H9 (cell line): ENCODE data around the gene CTNNA3. TPM values are rescaled to one million over a fixed set of nuclear protein-coding genes. Genes with fewer than 3 reads are reported as not detected.

Source experiments
- DNase-seq: peaks from one replicate; pipeline ENCODE4 v3.0.0-alpha.2; 2017
- H2AFZ ChIP-seq: one replicate; pipeline ENCODE4 v1.6.1; 2013; ENCODE audit warnings: mild to moderate bottlenecking, low read length, control low read depth, moderate library complexity
- H2AK5ac ChIP-seq: 2 replicates; pipeline ENCODE4 v1.6.1; 2013; ENCODE audit warnings: low read length, control low read depth, mixed read lengths; ENCODE audit not compliant: insufficient read length
- H2BK120ac ChIP-seq: one replicate; pipeline ENCODE4 v1.6.1; 2013; ENCODE audit warnings: low read depth, mild to moderate bottlenecking, low read length, control low read depth, inconsistent platforms; ENCODE audit not compliant: poor library complexity, severe bottlenecking
- H2BK12ac ChIP-seq: 2 replicates; pipeline ENCODE4 v1.6.1; 2013; ENCODE audit warnings: low read length, control low read depth, mixed read lengths, low read depth; ENCODE audit not compliant: insufficient read length
- H2BK15ac ChIP-seq: 2 replicates; pipeline ENCODE4 v1.6.1; 2013; ENCODE audit warnings: low read depth, low read length, control low read depth
- H2BK20ac ChIP-seq: one replicate; pipeline ENCODE4 v1.6.1; 2013; ENCODE audit warnings: low read depth, mild to moderate bottlenecking, low read length, control low read depth, inconsistent platforms; ENCODE audit not compliant: poor library complexity, severe bottlenecking
- H2BK5ac ChIP-seq: 2 replicates; pipeline ENCODE4 v1.6.1; 2013; ENCODE audit warnings: low read length, control low read depth, mixed read lengths; ENCODE audit not compliant: insufficient read length
- H3K14ac ChIP-seq: 2 replicates; pipeline ENCODE4 v1.6.1; 2013; ENCODE audit warnings: low read length, control low read depth; ENCODE audit not compliant: insufficient read depth
- H3K18ac ChIP-seq: 2 replicates; pipeline ENCODE4 v1.6.1; 2013; ENCODE audit warnings: low read depth, mild to moderate bottlenecking, mixed read lengths, low read length, control low read depth; ENCODE audit not compliant: insufficient read length
- H3K23ac ChIP-seq: 2 replicates; pipeline ENCODE4 v1.6.1; 2013; ENCODE audit warnings: low read length, control low read depth, mixed read lengths, low read depth; ENCODE audit not compliant: insufficient read length
- H3K23me2 ChIP-seq: 2 replicates; pipeline ENCODE4 v1.6.1; 2013; ENCODE audit warnings: low read depth, mild to moderate bottlenecking, mixed read lengths, low read length, control low read depth; ENCODE audit not compliant: insufficient read length, poor library complexity, severe bottlenecking
- H3K27ac ChIP-seq: 2 replicates; pipeline ENCODE4 v1.5.1; 2013; ENCODE audit warnings: low read length, control low read depth, mixed read lengths, low read depth; ENCODE audit not compliant: insufficient read length
- H3K27me3 ChIP-seq: 2 replicates; pipeline ENCODE4 v1.6.1; 2013; ENCODE audit warnings: low read length, control low read depth, inconsistent platforms; ENCODE audit not compliant: insufficient read depth
- H3K4ac ChIP-seq: 2 replicates; pipeline ENCODE4 v1.6.1; 2013; ENCODE audit warnings: low read depth, mild to moderate bottlenecking, control low read depth, inconsistent platforms, low read length, moderate library complexity
- H3K4me1 ChIP-seq: 2 replicates; pipeline ENCODE4 v1.6.1; 2013; ENCODE audit warnings: low read length, control low read depth, inconsistent platforms; ENCODE audit not compliant: insufficient read depth
- H3K4me2 ChIP-seq: 2 replicates; pipeline ENCODE4 v1.6.1; 2013; ENCODE audit warnings: low read length, control low read depth, mixed read lengths; ENCODE audit not compliant: insufficient read length, insufficient read depth
- H3K56ac ChIP-seq: 2 replicates; pipeline ENCODE4 v1.6.1; 2013; ENCODE audit warnings: low read depth, mild to moderate bottlenecking, mixed read lengths, low read length, control low read depth; ENCODE audit not compliant: insufficient read length
- H3K79me1 ChIP-seq: 2 replicates; pipeline ENCODE4 v1.6.1; 2013; ENCODE audit warnings: low read depth, mild to moderate bottlenecking, moderate library complexity, low read length, control low read depth, inconsistent platforms; ENCODE audit not compliant: insufficient read depth, poor library complexity, severe bottlenecking
- H3K79me2 ChIP-seq: 2 replicates; pipeline ENCODE4 v1.6.1; 2013; ENCODE audit warnings: low read length, control low read depth, inconsistent platforms; ENCODE audit not compliant: insufficient read depth
- H3K9ac ChIP-seq: 2 replicates; pipeline ENCODE4 v1.6.1; 2013; ENCODE audit warnings: low read length, control low read depth, mixed read lengths; ENCODE audit not compliant: insufficient read length; ENCODE audit errors: extremely low read depth
- H3K9me3 ChIP-seq: one replicate; pipeline ENCODE4 v1.6.1; 2013; ENCODE audit warnings: low read depth, low read length, inconsistent platforms; ENCODE audit not compliant: control insufficient read depth
- H3T11ph ChIP-seq: one replicate; pipeline ENCODE4 v1.6.1; 2013; ENCODE audit warnings: mild to moderate bottlenecking, low read length, control low read depth, inconsistent platforms
- H4K20me1 ChIP-seq: one replicate; pipeline ENCODE4 v1.6.1; 2013; ENCODE audit not compliant: control insufficient read depth, insufficient read length, insufficient read depth
- H4K5ac ChIP-seq: 2 replicates; pipeline ENCODE4 v1.6.1; 2013; ENCODE audit warnings: low read depth, mild to moderate bottlenecking, mixed read lengths, low read length, control low read depth; ENCODE audit not compliant: insufficient read length
- H4K8ac ChIP-seq: replicated peaks from 2 replicates; pipeline ENCODE4 v1.6.1; 2013; ENCODE audit warnings: low read length, control low read depth, mixed read lengths, low read depth; ENCODE audit not compliant: insufficient read length
- H4K91ac ChIP-seq: 2 replicates; pipeline ENCODE4 v1.6.1; 2013; ENCODE audit warnings: low read depth, mild to moderate bottlenecking, moderate library complexity, mixed read lengths, low read length, control low read depth; ENCODE audit not compliant: insufficient read length
- H3K27ac Mint-ChIP-seq, 3 experiments: 2 replicates in 2 of 3; 3 replicates in 1 of 3; pipeline ENCODE4 v1.8.0; 2020 to 2021; ENCODE audit warnings: mixed read lengths in 3 of 3, mild to moderate bottlenecking in 1 of 3, moderate library complexity in 1 of 3
- H3K27me3 Mint-ChIP-seq: 2 replicates; pipeline ENCODE4 v1.8.0; 2021; ENCODE audit warnings: low read depth, mild to moderate bottlenecking, moderate library complexity, mixed read lengths
- H3K36me3 Mint-ChIP-seq, 3 experiments: 2 replicates in 2 of 3; 3 replicates in 1 of 3; pipeline ENCODE4 v1.8.0; 2020 to 2021; ENCODE audit warnings: low read depth in 3 of 3, mixed read lengths in 3 of 3; ENCODE audit not compliant: insufficient read depth in 1 of 3
- H3K4me1 Mint-ChIP-seq, 2 experiments: 2 replicates each; pipeline ENCODE4 v1.8.0; 2020; ENCODE audit warnings: mixed read lengths in 2 of 2
- H3K4me3 Mint-ChIP-seq, 2 experiments: 2 replicates in 1 of 2; 3 replicates in 1 of 2; pipeline ENCODE4 v1.8.0; 2020 to 2021; ENCODE audit warnings: mild to moderate bottlenecking in 2 of 2, mixed read lengths in 2 of 2, moderate library complexity in 1 of 2
- H3K9me3 Mint-ChIP-seq, 2 experiments: 2 replicates in 1 of 2; 3 replicates in 1 of 2; pipeline ENCODE4 v1.8.0; 2020; ENCODE audit warnings: mild to moderate bottlenecking in 2 of 2, mixed read lengths in 2 of 2, moderate library complexity in 1 of 2
- WGBS: extraction: QIAGEN DNeasy Blood & Tissue Kit; methylation state at CpG from one replicate; pipeline ENCODE4 v1.1.7; 2013; ENCODE audit warnings: missing lambda C conversion rate, low lambda C conversion rate, mixed read lengths; ENCODE audit not compliant: insufficient read length; ENCODE audit errors: extremely low coverage; 5-methylcytosine and 5-hydroxymethylcytosine counted together
- total RNA-seq: library from RNA; stranded (reverse); gene quantifications from 2 replicates; pipeline ENCODE4 v1.2.1, GENCODE V29; 2021
- TF ChIP-seq, protein P1 (sequence below): fragments of 200-600 bp; sonication (generic); conservative IDR thresholded peaks from 3 replicates; pipeline ENCODE4 v1.8.0; 2021; ENCODE audit warnings: antibody characterized with exemption, mild to moderate bottlenecking

CTNNA3 gene
- total RNA-seq, 1 experiment from 2014 or later = 3.3 TPM

GRCh38 chr10:66234872-66235271 is 1461.1 kb downstream of the CTNNA3 start:
- whole genome bisulfite sequencing = no CpG with 5 or more reads among the region's 4 CpGs
- H3K14ac ChIP-seq = no peak overlapping the region
- Mint-ChIP-seq H3K27me3 (no peaks in the 10 kb centered on the region), H3K27ac (no peak overlapping the region), H3K9me3 (peaks cover 6 to 7% of the 10 kb centered on the region in 2 experiments; a peak in 4 of 5 replicates), H3K36me3 (peaks cover 0 to 8% (median 4%) of the 10 kb centered on the region in 3 experiments; a peak in 4 of 7 replicates), H3K4me1 (no peaks in the 10 kb centered on the region), H3K4me3 (no peak overlapping the region)
- no peak overlapping the region for H2BK120ac ChIP-seq
- no peaks in the 10 kb centered on the region for H3K9me3 ChIP-seq
- no peak overlapping the region for H3K27ac ChIP-seq
- no peaks in the 10 kb centered on the region for H3K4me1 ChIP-seq
- no peak overlapping the region for H3K18ac ChIP-seq
- DNase-seq = no peak
- no peak overlapping the region for H2BK5ac ChIP-seq
- no peak overlapping the region for H3T11ph ChIP-seq
- H3K27me3 ChIP-seq = no peaks in the 10 kb centered on the region
- no peak overlapping the region for H4K5ac ChIP-seq
- H3K23ac ChIP-seq = no peak overlapping the region
- H3K9ac ChIP-seq = no peak overlapping the region
- H3K79me2 ChIP-seq = no peaks in the 10 kb centered on the region
- TF ChIP-seq, protein P1, sequence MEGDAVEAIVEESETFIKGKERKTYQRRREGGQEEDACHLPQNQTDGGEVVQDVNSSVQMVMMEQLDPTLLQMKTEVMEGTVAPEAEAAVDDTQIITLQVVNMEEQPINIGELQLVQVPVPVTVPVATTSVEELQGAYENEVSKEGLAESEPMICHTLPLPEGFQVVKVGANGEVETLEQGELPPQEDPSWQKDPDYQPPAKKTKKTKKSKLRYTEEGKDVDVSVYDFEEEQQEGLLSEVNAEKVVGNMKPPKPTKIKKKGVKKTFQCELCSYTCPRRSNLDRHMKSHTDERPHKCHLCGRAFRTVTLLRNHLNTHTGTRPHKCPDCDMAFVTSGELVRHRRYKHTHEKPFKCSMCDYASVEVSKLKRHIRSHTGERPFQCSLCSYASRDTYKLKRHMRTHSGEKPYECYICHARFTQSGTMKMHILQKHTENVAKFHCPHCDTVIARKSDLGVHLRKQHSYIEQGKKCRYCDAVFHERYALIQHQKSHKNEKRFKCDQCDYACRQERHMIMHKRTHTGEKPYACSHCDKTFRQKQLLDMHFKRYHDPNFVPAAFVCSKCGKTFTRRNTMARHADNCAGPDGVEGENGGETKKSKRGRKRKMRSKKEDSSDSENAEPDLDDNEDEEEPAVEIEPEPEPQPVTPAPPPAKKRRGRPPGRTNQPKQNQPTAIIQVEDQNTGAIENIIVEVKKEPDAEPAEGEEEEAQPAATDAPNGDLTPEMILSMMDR = no peak
- H4K8ac ChIP-seq = no peak overlapping the region
- no peak overlapping the region for H2AK5ac ChIP-seq
- no peaks in the 10 kb centered on the region for H4K20me1 ChIP-seq
- H3K4me2 ChIP-seq = no peak overlapping the region
- no peak overlapping the region for H3K56ac ChIP-seq
- no peak overlapping the region for H4K91ac ChIP-seq
- H3K79me1 ChIP-seq = no peaks in the 10 kb centered on the region
- no peak overlapping the region for H2BK15ac ChIP-seq
- no peak overlapping the region for H3K4ac ChIP-seq
- H2AFZ ChIP-seq = no peak overlapping the region
- no peak overlapping the region for H2BK20ac ChIP-seq
- H3K23me2 ChIP-seq = no peaks in the 10 kb centered on the region
- no peak overlapping the region for H2BK12ac ChIP-seq
